Astrocyte (in vitro differentiated cells and primary cell): ENCODE results near the gene SMARCA2. TPM values are rescaled to one million over a fixed set of nuclear protein-coding genes. Genes with fewer than 3 reads are reported as not detected.

Source experiments
- DNase-seq: peaks from one replicate; pipeline ENCODE4 v3.0.0-alpha.2; 2010; ENCODE audit warnings: low read depth
- FAIRE-seq: peaks from 2 replicates; lab custom pipeline; 2011; peaks lifted over from hg19 to GRCh38; lab: Jason Lieb, UNC
- H2AFZ ChIP-seq: 2 replicates; pipeline ENCODE4 v1.6.0; 2012; ENCODE audit warnings: low read depth, low read length, inconsistent platforms
- H3K27ac ChIP-seq: 2 replicates; pipeline ENCODE4 v1.5.1; 2011; ENCODE audit warnings: low read depth, low read length, inconsistent platforms
- H3K27me3 ChIP-seq: 2 replicates; pipeline ENCODE4 v1.6.0; 2011; ENCODE audit warnings: low read length, inconsistent platforms; ENCODE audit not compliant: insufficient read depth
- H3K36me3 ChIP-seq: 2 replicates; pipeline ENCODE4 v1.5.1; 2011; ENCODE audit warnings: low read length, inconsistent platforms; ENCODE audit not compliant: insufficient read depth
- H3K4me1 ChIP-seq: 2 replicates; pipeline ENCODE4 v1.5.1; 2011; ENCODE audit warnings: low read length, inconsistent platforms; ENCODE audit not compliant: insufficient read depth
- H3K4me2 ChIP-seq: 2 replicates; pipeline ENCODE4 v1.6.0; 2012; ENCODE audit warnings: low read length, inconsistent platforms
- H3K4me3 ChIP-seq: 2 replicates; pipeline ENCODE4 v1.5.1; 2011; ENCODE audit warnings: low read depth, mild to moderate bottlenecking, low read length, inconsistent platforms; ENCODE audit not compliant: insufficient read depth
- H3K79me2 ChIP-seq: 2 replicates; pipeline ENCODE4 v1.6.0; 2012; ENCODE audit warnings: mild to moderate bottlenecking, low read length, inconsistent platforms; ENCODE audit not compliant: insufficient read depth
- H3K9ac ChIP-seq: 2 replicates; pipeline ENCODE4 v1.6.0; 2012; ENCODE audit warnings: mild to moderate bottlenecking, low read length, inconsistent platforms
- H3K9me3 ChIP-seq: 2 replicates; pipeline ENCODE4 v1.5.1; 2012; ENCODE audit warnings: low read depth, mild to moderate bottlenecking, low read length, inconsistent platforms; ENCODE audit not compliant: insufficient read depth
- H4K20me1 ChIP-seq: 2 replicates; pipeline ENCODE4 v1.6.0; 2012; ENCODE audit warnings: low read length, inconsistent platforms; ENCODE audit not compliant: insufficient read depth
- H3K27ac Mint-ChIP-seq: one replicate; pipeline ENCODE4 v1.8.0; 2021; ENCODE audit warnings: mild to moderate bottlenecking, mixed read lengths; ENCODE audit not compliant: unreplicated experiment
- H3K27me3 Mint-ChIP-seq: one replicate; pipeline ENCODE4 v1.8.0; 2021; ENCODE audit warnings: low read depth, mixed read lengths; ENCODE audit not compliant: unreplicated experiment
- H3K36me3 Mint-ChIP-seq: one replicate; pipeline ENCODE4 v1.8.0; 2021; ENCODE audit warnings: low read depth, mixed read lengths; ENCODE audit not compliant: unreplicated experiment
- H3K4me1 Mint-ChIP-seq: one replicate; pipeline ENCODE4 v1.8.0; 2021; ENCODE audit warnings: low read depth, mixed read lengths; ENCODE audit not compliant: unreplicated experiment
- H3K4me3 Mint-ChIP-seq: one replicate; pipeline ENCODE4 v1.8.0; 2021; ENCODE audit warnings: mild to moderate bottlenecking, moderate library complexity, mixed read lengths; ENCODE audit not compliant: unreplicated experiment
- H3K9me3 Mint-ChIP-seq: one replicate; pipeline ENCODE4 v1.8.0; 2021; ENCODE audit warnings: mild to moderate bottlenecking, mixed read lengths; ENCODE audit not compliant: unreplicated experiment
- EZH2 ChIP-seq: IDR thresholded peaks from 2 replicates; pipeline ENCODE4 v1.6.1; 2012; ENCODE audit warnings: mild to moderate bottlenecking, low read length, inconsistent platforms; ENCODE audit not compliant: insufficient read depth
- total RNA-seq: library from RNA; stranded (reverse); gene quantifications from 2 replicates; pipeline ENCODE4 v1.2.1, GENCODE V29; 2021
- TF ChIP-seq, protein P1 (sequence below): IDR thresholded peaks from 2 replicates; pipeline ENCODE4 v1.5.1; 2011; ENCODE audit warnings: low read depth, mild to moderate bottlenecking, inconsistent platforms, low read length, moderate library complexity; ENCODE audit not compliant: insufficient read depth

The SMARCA2 gene
- total RNA-seq, 1 donor from 2014 or later, result 54.2 TPM

DNA sequence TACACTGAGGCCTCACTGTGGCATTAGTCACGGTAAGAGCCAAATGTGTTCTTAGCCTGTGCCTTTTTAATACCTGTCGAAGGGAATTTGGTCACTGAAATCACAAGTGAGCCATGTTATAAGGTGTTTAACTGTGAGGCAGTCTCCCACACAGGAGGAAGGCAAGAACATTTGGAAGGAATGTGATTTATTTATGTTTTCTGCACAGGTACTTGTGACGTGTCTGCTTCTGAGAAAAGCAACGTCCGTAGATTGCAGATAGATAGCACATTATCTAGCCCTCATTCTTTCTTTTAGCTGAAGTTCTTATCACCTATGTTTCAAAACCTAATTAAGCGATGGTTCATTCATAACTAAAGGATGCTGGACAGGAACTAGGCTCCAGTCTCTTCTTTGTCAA, 19.0 kb upstream of the SMARCA2 start:
- no peaks in the 10 kb centered on the region for H3K9me3 ChIP-seq
- H3K4me1 ChIP-seq, result no peaks in the 10 kb centered on the region
- Mint-ChIP-seq H3K27ac (no peak overlapping the region), H3K9me3 (no peaks in the 10 kb centered on the region), H3K27me3 (no peaks in the 10 kb centered on the region), H3K4me1 (no peaks in the 10 kb centered on the region), H3K36me3 (no peaks in the 10 kb centered on the region), H3K4me3 (no peak overlapping the region)
- no peak for FAIRE-seq
- H3K36me3 ChIP-seq, result no peaks in the 10 kb centered on the region
- H3K4me3 ChIP-seq, result no peak overlapping the region
- H3K79me2 ChIP-seq, result no peaks in the 10 kb centered on the region
- no peaks in the 10 kb centered on the region for H4K20me1 ChIP-seq
- TF ChIP-seq, protein P1, sequence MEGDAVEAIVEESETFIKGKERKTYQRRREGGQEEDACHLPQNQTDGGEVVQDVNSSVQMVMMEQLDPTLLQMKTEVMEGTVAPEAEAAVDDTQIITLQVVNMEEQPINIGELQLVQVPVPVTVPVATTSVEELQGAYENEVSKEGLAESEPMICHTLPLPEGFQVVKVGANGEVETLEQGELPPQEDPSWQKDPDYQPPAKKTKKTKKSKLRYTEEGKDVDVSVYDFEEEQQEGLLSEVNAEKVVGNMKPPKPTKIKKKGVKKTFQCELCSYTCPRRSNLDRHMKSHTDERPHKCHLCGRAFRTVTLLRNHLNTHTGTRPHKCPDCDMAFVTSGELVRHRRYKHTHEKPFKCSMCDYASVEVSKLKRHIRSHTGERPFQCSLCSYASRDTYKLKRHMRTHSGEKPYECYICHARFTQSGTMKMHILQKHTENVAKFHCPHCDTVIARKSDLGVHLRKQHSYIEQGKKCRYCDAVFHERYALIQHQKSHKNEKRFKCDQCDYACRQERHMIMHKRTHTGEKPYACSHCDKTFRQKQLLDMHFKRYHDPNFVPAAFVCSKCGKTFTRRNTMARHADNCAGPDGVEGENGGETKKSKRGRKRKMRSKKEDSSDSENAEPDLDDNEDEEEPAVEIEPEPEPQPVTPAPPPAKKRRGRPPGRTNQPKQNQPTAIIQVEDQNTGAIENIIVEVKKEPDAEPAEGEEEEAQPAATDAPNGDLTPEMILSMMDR, result no peak
- TF ChIP-seq EZH2, result no peak
- H2AFZ ChIP-seq, result no peak overlapping the region
- no peak overlapping the region for H3K9ac ChIP-seq
- no peaks in the 10 kb centered on the region for H3K27me3 ChIP-seq
- no peak for DNase-seq
- no peak overlapping the region for H3K27ac ChIP-seq
- H3K4me2 ChIP-seq, result no peak overlapping the region

DNA sequence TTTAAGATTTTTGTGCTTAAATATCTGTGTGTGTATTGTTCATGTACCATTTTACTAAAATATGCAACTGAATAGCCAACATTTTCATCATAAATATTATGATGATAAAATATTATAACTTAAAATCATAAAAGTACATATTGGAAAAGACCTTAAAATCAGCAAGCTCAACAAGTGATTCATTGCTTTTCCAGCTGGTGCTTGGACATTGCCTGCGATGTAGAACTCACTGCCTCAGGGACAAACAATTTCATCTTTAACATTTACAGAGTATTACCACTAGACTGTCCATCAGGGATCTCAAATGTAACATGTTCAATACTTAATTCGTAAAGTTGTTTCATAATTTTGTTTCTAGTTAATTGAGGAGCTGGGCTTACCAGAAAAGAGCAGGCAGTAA, 17.5 kb upstream of the SMARCA2 start:
- Histone ChIP-seq H3K9me3 (no peaks in the 10 kb centered on the region), H3K4me2 (no peak overlapping the region), H3K9ac (no peak overlapping the region), H3K27me3 (no peaks in the 10 kb centered on the region), H3K79me2 (no peaks in the 10 kb centered on the region), H3K4me3 (no peak overlapping the region), H3K27ac (no peak overlapping the region), H4K20me1 (no peaks in the 10 kb centered on the region), H3K4me1 (no peaks in the 10 kb centered on the region), H2AFZ (no peak overlapping the region), H3K36me3 (no peaks in the 10 kb centered on the region)
- H3K4me3 Mint-ChIP-seq, result no peak overlapping the region
- no peak for TF ChIP-seq EZH2
- TF ChIP-seq, protein P1, result no peak
- no peaks in the 10 kb centered on the region for H3K36me3 Mint-ChIP-seq
- H3K27ac Mint-ChIP-seq, result no peak overlapping the region
- H3K4me1 Mint-ChIP-seq, result no peaks in the 10 kb centered on the region
- DNase-seq (no peak), FAIRE-seq (no peak)
- no peaks in the 10 kb centered on the region for H3K27me3 Mint-ChIP-seq
- no peaks in the 10 kb centered on the region for H3K9me3 Mint-ChIP-seq

DNA sequence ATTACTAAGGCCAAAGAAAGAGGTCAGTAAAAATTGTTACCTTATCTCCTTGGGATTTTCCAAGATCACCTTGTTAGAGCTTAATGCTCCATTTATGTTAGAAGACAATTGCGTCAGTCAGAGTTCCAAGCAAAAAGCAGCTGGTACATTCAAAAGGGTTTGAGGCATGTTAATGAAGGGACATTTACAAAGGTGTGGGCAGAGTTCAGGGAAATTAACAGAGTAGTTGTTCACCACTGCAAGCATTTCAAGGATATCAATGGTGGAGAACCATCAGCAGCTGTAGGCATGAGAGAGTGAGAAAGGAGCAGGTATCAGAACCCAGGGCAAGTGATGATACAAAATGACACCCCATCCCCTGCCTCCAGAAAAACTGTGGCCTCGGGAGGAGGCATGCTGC, 17.0 kb upstream of the SMARCA2 start:
- H4K20me1 ChIP-seq, result no peaks in the 10 kb centered on the region
- no peak for DNase-seq
- H3K79me2 ChIP-seq, result no peaks in the 10 kb centered on the region
- no peak overlapping the region for H3K9ac ChIP-seq
- no peaks in the 10 kb centered on the region for H3K4me1 ChIP-seq
- H3K27me3 ChIP-seq, result no peaks in the 10 kb centered on the region
- Mint-ChIP-seq H3K27ac (no peak overlapping the region), H3K9me3 (no peaks in the 10 kb centered on the region), H3K4me3 (no peak overlapping the region), H3K27me3 (no peaks in the 10 kb centered on the region), H3K36me3 (no peaks in the 10 kb centered on the region), H3K4me1 (no peaks in the 10 kb centered on the region)
- H3K36me3 ChIP-seq, result no peaks in the 10 kb centered on the region
- no peak overlapping the region for H3K27ac ChIP-seq
- H3K4me2 ChIP-seq, result no peak overlapping the region
- TF ChIP-seq, protein P1, result no peak
- TF ChIP-seq EZH2, result no peak
- H2AFZ ChIP-seq, result no peak overlapping the region
- no peak overlapping the region for H3K4me3 ChIP-seq
- no peaks in the 10 kb centered on the region for H3K9me3 ChIP-seq
- no peak for FAIRE-seq
